ENCODE measurements around the gene VAMP5. TPM values are rescaled to one million over a fixed set of nuclear protein-coding genes. Genes with fewer than 3 reads are reported as not detected.

Gene VAMP5
- total and polyA plus RNA-seq, 9 of the 15 experiments (the other 6 are each of a cell fraction or from before 2014, with no cell fraction given) = 0.54 to 1.9 (median 1.5) TPM; not detected in 2

GRCh38 chr2:85611705-85612587 is 27.7 kb downstream of the VAMP5 start, which contains the start of gene C2orf68 (continued):
- TF ChIP-seq UBTF (IDR thresholded peaks at IDR 0.05; ENCODE audit: borderline replicate concordance in 1 of 2, low read depth in 2 of 2, low read length in 2 of 2) = peak in 1 of 2 experiments; percentile 22; a peak in 1 of 4 replicates
- TF ChIP-seq ETV5 (CRISPR knock-in tag; IDR thresholded peaks at IDR 0.05; ENCODE audit: low read depth) = peak; percentile 82
- TF ChIP-seq ZNF609 (CRISPR knock-in tag; IDR thresholded peaks at IDR 0.05; ENCODE audit: borderline replicate concordance) = no peak
- no peak for TF ChIP-seq HDGF (IDR thresholded peaks at IDR 0.05)
- TF ChIP-seq E2F1 (CRISPR knock-in tag; IDR thresholded peaks at IDR 0.05) = no peak
- 0 out of 2 replicates have a peak, but pooled peaks have one; percentile 41 for TF ChIP-seq E2F4 (CRISPR knock-in tag; IDR thresholded peaks at IDR 0.05; ENCODE audit: low read depth)
- TF ChIP-seq ZNF133 (CRISPR knock-in tag; IDR thresholded peaks at IDR 0.05) = no peak
- TF ChIP-seq ARID4B (CRISPR knock-in tag; IDR thresholded peaks at IDR 0.05) = no peak
- TF ChIP-seq CREB3 (tag; conservative IDR thresholded peaks at IDR 0.05; ENCODE audit: low read depth) = no peak

Data from K562 (cell line).